CD4-positive, alpha-beta T cell treated with Interleukin-12 subunit alpha and Interleukin-12 subunit beta, for 1 hour (primary cell): ENCODE data around the gene TBXA2R.
"Not testable (repeated sequence)": the region's sequence is repeated elsewhere in the genome, so short reads cannot be mapped to it uniquely, and the experiment has no call there.

Experiments used
- DNase-seq: peaks from one replicate; pipeline ENCODE4 v3.0.0-alpha.2; 2020

TBXA2R gene

DNA sequence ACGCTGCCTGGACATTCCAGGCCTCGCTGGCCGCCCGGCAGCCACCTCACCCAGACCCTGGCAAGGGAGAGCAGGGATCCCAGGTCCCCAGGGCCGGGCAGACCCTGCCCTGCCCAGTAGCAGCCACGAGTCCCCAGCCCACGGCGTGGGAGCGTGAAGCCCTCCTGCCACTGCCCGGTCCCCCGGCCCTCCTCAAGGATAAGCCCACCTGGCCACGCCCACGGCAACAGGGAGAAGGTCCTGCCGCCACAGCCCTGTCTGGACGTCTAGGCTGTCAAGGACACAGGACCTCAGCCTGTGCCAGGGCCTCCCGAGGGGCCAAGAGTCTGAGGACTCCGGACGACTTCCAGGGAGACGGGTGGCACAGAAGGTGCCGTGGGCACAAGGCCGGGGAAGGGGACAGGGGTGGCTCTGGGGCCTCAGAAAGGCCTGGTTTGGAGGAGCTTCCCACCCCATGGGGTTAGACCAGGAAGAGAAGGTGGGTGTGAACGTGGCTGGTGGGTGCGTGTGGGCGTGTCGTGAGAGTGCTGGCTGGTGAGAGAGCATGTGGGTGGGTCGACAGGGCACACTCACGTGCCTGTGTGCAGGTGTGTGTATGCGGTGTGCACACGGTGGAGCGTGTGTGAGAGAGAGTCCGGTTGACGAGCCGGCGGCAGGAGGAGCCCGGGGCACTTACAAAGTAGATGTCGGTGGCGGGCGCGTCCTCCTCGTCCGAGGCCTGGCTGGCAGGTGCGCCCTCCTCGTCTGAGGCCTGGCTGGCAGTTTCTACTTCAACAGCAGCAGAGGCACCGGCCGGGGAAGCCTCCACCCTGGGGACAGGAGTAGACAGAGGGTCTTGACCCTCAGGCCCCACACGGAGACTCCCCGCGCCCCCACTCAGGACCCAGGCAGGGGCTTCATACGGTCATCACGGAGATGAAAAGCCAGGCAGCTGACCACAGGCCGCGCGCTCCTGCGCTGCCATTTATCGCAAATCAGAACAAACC is 31.8 kb upstream of the TBXA2R start:
- no peak for DNase-seq

DNA sequence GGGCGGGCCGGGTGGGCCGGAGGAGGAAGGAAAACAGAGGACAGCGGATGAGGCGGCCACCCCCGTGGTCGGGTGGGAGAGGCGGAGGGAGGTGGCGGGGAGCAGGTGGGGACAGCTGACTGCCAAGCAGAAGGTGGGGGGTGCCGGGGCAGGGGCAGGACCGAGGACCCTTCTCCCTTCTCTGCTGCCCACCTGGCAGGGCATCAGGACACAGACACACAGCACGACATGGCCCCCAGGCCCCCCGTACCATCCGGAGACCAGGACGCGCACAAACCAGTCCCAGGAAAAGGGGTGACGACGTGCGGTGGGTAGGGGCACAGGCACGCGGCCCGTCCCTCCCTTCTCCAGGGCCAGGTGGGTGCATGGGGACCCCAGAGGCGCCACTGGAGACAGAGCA is 30.9 kb upstream of the TBXA2R start:
- no peak for DNase-seq

DNA sequence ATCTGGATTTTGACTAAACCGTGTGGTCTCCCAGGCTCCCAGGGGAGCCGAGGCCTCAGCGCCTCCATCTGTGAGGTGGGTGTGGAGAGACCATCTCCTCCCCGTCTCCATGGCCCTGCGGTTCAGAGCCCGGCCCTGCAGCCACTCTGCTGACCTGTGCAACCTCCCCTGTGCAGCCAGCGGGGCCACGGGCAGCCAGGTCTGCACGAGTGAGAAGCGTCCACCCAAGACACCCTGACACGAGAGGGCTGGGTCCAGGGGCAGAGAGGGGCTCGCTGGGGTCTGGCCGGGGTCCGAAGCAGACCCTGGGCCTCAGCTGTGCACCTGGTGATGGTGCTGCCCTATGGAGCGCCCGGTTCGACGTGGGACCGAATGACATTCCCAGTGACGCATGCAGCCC is 30.3 kb upstream of the TBXA2R start:
- DNase-seq, result no peak

DNA sequence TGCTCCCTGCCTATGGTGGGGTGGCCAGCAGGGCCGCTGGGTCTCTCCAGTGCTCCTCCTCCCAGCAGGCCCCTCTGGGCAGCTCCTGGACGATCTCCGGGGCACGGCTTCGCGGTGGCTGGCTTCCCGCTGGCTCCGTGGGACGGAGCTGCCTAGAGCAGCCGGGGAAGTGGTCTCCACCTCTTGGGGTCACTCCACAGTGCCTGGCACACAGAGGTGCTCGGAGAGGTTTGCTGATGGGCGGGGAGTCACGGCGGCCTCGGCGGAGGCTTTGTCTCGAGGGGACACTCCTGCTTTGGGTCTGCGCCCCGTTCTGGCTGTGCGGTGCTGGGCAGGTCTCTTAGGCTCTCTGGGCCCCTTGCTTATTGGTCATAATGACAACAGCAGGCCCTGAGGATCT is 29.8 kb upstream of the TBXA2R start:
- DNase-seq, result no peak

DNA sequence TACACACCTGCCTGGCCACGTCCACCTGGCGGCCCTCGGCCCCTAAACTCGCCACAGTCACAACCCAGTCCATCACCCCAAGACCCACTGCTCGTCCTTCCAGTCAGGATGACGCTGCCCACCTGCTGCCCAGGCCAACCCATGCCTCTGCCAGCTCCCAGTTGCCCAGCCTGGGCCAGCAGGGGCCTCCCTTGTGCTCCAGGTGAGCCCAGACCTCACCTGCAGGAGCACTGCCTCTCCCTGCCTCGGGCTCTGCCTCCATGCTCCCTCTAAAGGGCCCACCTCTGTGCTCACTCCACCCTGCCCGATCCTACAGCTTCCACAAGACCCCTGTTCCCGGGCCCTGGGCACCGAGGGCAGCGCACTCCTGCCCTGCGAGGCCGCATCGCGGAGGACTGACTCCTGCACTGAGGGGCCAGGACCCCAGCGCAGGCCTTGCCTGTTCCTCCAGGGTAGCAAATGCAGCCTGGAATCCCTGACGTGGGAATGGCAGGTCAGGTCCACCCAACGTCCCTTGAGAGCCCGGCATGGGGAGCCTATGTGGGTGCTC is 27.9 kb upstream of the TBXA2R start:
- no peak for DNase-seq

DNA sequence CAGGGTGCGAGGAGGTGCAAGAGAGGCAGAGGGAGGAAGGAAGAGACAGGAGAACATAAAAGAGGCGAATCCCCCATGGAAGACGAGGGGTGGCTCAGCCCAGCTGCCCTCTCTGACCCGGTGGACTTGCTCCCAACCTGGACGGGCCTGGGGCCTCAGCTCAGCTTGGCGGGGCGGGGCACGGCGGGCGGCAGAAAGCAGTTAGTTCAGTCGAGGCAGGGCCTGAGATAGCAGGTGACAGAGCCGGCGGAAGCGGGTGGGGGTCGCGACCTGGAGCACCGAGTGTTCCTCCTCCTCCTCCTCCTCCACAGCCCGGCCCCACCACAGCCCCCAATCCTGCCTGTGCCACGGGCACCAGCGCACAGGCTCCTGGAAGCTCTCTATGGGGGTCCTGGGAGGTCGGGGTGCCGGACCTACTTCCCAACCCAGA is 26.9 kb upstream of the TBXA2R start:
- no peak for DNase-seq

DNA sequence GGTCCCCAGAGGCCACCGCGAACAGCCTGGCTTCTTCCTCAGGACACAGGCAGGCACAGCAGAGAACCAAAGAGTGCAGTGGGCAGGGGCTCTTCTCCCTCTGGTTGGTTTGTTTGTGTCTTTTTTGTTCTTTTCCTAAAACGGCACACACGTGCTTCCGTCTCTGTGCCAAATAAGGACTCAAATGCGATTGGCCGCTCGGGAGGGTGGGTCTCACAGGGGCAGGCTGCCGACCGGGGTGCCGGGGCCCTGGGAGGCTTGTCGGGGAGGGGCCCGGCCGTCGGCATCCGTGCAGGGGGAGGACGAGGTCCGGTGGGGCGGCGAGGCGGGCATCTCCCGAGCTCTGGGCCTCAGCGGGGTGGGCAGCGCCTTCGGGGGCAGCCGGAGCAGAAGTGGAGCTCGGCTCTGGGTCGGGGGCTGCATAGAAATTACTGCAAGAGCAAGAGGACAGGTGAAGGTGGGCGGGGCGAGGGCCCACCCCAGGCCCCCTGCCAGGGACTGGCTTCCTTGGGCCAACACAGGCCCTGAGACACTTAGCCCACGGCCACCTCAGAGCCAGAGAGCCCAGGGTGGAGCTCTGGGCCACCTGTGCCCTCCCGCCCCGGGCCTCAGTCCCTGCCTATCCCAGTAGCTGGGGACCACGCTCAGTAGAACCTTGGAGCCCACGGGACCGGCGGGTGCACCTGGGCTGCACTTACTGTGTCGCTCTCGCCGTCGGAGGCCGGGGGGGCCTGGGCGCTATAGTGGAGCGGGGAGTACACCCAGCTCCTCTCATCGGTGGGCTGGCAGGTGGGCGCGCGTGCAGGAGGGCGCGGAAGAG is 26.3 kb upstream of the TBXA2R start:
- no peak for DNase-seq

DNA sequence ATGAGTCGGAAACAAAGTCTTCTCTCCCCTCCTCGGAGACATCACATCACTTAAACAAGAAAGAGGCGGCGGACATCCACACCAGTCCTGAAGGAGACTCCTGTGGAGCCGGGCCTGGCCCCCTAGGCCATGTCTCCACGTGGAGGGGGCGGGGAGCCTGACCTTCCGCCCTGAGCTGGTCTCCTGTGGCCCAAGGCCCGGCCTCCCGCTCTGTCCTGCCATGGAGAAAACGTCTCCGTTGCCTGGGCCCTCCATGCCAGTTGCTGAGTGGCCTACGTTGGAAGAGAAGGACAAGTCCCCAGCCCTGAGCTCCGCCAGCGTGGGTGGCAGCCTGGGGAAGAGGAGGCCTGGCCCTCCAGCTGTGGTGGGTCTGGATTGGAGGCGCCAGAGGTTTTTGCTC is 25.4 kb upstream of the TBXA2R start:
- no peak for DNase-seq

DNA sequence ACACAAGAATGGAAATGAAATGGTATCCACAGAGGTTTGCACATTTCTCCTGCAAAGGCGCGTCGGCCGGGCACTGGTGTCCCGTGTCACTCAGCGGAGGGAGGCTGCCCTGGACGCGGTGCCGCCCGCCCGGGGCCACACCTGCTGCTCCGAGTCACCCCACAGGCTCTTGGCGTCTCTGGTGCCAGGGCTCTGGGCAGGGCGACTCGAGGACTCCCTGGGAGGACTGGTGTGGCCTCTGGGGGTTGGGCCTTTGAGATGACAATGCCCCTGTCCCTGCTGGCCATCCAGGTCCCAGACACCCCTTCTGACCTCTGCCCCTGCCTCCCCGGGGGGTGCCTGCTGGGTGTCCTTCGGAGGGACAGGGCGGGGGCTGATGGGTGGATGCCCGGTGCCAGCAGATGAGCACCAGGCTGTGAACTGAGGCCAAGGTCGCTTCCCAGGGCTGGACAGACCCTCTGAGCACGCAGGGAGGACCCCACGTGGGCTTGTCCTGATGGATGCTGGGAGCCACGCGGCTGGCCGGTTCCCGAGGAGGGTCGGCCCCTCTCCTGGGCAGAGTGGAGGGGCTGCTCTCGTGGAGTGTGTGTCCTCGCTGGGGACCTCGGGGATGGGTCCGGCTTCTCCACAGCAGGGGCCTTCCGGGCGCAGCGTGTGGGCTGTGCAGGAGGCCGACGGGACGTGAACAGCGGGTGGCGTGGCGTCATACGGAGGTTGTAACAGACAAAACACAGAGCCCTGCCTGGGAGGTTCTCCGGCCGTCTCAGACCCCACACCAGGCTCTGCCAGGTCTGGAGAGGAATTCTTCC is 24.6 kb upstream of the TBXA2R start:
- no peak for DNase-seq

DNA sequence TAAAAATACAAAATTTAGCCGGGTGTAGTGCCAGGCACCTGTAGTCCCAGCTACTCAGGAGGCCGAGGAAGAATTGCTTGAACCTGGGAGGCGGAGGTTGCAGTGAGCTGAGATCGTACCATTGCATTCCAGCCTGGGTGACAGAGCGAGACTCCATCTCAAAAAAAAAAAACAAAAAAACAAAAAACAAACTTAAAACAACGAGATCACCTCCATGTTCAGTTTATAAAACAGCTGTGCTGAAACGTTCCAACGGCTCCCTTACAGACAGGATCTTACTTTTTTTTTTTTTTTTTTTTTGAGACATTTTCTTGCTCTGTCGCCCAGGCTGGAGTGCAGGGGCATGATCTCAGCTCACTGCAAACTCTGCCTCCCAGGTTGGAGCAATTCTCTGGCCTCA is 22.1 kb upstream of the TBXA2R start:
- not testable (repeated sequence) for DNase-seq

DNA sequence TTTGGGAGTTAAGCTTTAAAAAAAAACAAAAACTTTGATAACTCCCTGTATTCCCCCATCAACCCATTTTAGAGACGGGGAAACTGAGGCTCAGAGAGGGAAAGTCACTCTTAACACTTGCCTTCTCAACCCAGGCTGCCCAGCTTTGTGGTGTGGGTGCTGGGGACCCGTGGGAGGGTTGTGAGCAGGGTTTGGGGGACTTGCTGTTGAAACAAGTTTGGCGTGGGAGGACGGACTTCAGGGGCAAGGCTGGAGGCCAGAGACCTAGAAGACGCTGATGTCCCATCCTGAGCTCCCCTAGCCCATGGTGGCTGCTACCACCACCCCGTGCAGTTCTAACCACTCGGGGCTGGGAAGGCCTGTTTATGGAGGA is 20.7 kb upstream of the TBXA2R start:
- no peak for DNase-seq

DNA sequence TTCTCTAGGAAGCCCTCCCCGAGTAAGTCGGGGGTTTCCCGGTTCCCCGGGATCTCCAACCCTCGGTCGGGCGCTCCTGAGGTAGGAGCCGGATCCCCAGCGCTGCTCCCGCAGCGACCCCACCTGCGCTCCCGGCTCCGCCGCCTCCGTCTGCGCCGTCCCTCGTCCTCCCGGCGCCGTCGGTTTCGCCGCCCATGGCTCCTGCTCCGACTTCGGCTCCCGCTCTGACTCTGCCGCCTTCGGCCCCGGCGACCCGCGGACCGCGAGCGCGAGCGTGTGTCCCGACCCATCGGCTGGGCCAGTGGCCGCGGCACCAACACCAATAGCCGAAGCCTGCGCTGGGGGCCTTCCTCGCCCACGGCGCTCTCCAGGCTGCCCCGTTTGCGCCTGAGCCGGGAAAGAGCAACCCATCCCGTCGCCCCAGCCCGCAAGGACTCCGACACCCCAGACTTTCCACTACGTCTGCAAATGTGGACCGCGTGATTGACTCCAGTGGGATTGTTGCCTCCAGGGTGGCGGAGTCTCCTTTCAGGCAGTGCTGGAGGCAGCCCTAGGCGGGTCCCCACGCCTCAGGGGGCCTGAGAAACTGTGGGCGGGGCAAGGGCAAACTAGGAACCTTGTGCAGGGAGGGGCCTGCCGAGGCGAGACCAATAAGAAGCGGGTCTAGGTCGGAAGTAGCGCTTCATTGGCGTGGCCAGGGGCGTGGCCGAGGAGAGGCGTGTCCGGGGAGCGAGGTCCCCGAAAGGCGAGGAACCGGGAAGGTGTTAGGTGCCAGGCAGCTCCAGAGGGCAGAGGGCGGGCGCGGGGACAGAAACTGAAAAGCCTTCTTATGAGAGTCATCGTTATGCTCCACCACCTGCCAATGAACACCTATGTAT is 20.0 kb upstream of the TBXA2R start, which contains the start of gene CACTIN:
TSS of gene CACTIN (minus strand) at position 318 of the 878 bp plus-strand sequence. CDS start at position 290, 28 bp downstream.
- DNase-seq, result peak; percentile 98

DNA sequence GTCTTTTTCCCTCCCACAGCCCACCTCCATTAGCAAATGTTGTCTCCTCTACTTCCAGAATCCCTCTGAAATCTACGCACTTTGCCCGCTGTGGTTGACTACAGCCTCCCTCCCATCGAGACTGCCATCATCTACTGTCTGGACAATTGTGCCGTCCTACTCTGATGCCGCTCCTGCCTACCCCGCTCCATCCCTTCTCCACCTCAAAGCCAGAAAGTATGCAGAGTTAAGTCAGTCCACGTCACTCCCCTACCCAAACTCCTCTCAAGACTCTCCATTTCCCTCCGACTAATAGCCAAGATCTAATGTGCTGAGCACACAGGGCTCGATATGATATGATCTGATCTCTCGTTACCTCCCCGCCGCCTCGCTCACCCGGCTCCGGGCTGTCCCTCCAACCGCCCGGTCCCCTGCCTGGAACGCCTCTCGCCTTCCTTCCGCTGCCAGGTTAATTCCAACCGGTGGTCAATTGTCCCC is 19.4 kb upstream of the TBXA2R start:
- no peak for DNase-seq

DNA sequence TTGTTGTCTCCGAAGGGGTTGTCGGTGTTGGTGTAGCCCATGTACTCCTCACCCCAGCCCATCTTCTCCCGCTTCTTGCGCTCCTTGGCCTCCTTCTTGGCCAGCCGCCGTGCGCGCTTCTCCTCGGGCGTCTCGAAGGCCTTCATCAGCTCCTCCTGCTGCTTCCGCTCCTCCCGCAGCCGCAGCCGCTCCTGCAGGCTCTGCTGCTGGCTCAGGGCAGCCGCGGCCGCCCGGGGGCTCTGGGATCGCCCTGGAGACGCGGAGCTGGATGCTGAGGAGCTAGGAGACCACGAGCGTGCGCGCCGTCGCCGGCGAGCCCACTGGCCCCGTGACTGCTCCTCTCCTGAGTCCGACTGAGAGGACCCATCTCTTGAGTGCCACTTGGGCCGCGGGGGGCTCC is 17.0 kb upstream of the TBXA2R start:
- no peak for DNase-seq

DNA sequence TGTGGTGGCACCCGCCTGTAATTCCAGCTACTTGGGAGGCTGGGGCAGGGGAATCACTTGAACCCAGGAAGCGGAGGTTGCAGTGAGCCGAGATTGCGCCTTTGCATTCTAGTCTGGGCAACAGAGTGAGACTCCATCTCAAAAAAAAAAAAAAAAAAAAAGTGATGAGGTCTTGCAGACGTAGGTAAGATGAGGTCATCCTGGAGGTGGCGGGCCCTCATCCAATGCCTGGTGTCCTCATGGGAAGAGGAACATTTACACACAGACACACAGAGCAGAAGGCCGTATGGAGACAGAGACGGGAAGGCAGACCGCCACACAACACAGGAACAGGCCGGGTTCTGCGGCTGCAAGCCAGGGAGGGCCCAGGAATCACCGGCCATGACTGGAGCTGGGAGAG is 15.5 kb upstream of the TBXA2R start:
- no peak for DNase-seq

DNA sequence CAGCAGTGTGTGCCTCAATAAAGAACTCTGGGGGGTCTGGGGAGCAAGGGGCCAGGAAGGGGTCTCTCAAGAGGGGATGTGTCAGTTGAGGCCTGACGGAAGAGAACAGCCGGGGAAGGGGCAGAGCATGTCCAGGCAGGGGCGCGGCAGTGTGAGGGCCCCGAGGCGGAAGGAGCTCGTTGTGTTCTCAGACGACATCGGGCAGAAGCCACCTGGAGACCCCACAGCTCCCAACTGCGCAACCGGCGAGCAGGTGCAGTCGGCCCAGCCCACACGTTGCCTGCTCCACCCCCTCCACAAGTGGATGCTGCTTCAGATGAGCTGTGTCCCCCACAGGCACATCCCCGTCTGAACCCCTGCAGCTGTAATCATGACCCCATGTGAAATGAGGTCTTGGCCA is 15.0 kb upstream of the TBXA2R start:
- DNase-seq, result no peak

DNA sequence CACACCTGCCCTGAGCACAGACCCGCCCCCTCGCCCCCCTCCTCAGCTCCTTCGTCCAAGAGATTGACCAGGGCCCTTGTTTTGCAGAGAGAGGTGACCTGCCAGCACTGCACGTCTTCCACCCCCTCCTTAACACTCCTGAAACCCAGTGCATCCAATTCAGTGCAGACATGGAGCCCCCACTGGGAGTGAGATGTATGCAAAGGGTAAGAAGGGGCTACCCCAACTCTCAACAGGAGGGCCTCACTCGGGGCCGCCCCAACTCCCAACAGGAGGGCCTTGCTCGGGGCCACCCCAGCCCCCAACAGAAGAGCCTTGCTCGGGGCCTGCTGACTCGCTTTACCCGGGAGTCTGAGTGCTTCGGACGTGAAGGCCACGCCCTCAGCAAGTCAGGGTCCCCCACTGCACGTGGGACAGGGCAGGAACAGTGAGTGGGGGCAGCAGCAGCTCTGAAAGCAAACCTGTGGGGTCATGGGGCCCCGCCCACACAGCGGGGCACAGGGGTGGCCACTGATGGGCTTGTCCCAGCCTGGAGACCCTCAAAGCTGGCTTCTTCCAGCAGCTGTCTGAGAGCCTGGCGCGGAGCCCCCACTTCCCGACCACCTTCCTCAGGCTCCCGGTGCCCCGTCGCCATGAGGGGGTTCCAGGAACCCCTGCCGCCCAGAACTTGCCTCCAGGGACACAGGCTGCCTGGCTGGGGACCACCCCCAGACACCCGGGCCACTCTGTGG is 14.3 kb upstream of the TBXA2R start:
- DNase-seq, result no peak

DNA sequence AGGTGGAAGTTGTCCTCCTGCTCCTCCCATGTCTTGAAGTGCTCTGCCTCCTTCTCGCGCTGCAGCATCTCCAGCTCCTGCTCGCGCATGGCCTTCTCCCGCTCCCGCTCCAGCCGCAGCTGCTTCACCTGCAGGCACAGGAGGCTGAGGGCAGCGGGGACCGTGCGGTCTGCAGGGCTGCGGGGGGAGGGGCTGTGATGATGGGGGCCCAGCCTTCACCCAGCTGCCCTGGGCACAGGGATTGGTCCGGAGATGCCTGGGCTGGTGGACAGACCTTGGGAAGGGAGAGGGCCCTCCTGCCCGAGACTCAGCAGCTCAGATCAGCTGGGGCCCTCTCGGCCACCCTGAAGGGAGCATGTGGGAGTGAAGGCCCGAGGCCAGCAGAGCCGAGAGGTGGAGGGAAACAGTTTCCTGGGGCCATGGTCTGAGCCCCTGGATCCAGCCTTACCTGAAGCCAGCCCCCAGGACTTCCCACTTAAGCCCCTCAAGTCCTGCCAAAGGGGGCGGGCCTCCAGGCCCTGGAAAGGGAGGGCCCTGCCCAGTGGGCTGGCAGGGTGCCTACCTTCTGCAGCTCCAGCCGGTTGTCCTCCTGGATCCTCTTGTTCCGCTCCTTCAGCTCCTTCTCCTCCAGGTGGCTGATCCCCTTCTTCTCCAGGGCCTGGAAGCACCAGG is 13.6 kb upstream of the TBXA2R start:
- no peak for DNase-seq

DNA sequence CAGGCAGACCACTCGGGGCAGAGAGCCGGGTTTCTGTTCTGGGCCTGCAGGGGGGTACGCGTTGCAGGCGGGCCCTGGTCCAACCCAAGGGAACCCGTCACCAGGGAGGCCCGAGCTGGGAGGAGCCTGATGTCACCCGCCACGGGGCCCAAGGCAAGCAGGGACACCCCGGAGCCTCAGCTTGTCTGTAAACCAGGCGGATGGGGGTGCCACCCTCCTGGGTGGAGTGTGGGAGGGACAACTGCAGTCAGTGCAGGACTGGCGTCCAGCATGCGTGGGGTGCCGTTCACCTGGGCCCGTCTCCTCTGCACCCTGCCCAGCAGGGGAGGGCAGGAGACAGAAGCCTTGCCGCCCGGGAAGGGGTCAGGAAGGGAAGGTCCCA is 12.9 kb upstream of the TBXA2R start:
- DNase-seq, result no peak
